ENCODE results near the gene ZBED4. TPM values are rescaled to one million over a fixed set of nuclear protein-coding genes. Genes with fewer than 3 reads are reported as not detected.

ZBED4 gene
- total RNA-seq, 1 donor from 2014 or later = 43.8 TPM

- no peak for TF ChIP-seq CTCF (conservative IDR thresholded peaks at IDR 0.05)
- no peaks in the 10 kb centered on the region for H3K9me3 Mint-ChIP-seq
- peaks cover 25% of the 10 kb centered on the region for H3K4me1 Mint-ChIP-seq
- no peaks in the 10 kb centered on the region for H3K27me3 Mint-ChIP-seq (ENCODE audit: low read depth)
- no peak for DNase-seq (ENCODE audit: low read depth, low spot score)
- no peaks in the 10 kb centered on the region for H3K36me3 Mint-ChIP-seq (ENCODE audit: low read depth)
- H3K27ac Mint-ChIP-seq (ENCODE audit: unreplicated experiment) = peak overlapping the region; percentile 84
- H3K4me3 Mint-ChIP-seq = peak overlapping the region; percentile 54
These were observed 84.3 kb downstream of the ZBED4 start for GRCh38 chr22:49937758-49938564.

- Mint-ChIP-seq H3K27me3 (ENCODE audit: low read depth) (no peaks in the 10 kb centered on the region), H3K4me3 (no peak overlapping the region), H3K36me3 (ENCODE audit: low read depth) (no peaks in the 10 kb centered on the region), H3K27ac (ENCODE audit: unreplicated experiment) (no peak overlapping the region), H3K4me1 (peaks cover 19% of the 10 kb centered on the region), H3K9me3 (no peaks in the 10 kb centered on the region)
- no peak for DNase-seq (ENCODE audit: low read depth, low spot score)
- TF ChIP-seq CTCF (conservative IDR thresholded peaks at IDR 0.05) = no peak
These were observed 85.0 kb downstream of the ZBED4 start for GRCh38 chr22:49938565-49939136.

Other genes starting within 250 kb of the ZBED4 start
- gene BRD1, start 26.0 kb upstream of the ZBED4 start, total RNA-seq = 55.5 and 59.1 TPM in 2 replicates
- gene ALG12, start 64.6 kb downstream of the ZBED4 start, total RNA-seq = 21.2 and 24.7 TPM in 2 replicates
- 39.6 and 43.8 TPM in 2 replicates for gene CRELD2, start 64.8 kb downstream of the ZBED4 start, total RNA-seq
- 29.9 and 31.0 TPM in 2 replicates for gene PIM3, start 106.9 kb downstream of the ZBED4 start, total RNA-seq
- gene IL17REL, start 158.9 kb downstream of the ZBED4 start, total RNA-seq = 0.07 TPM in 1 of 2 replicates, not detected in the other
- gene TTLL8, start 204.5 kb downstream of the ZBED4 start, total RNA-seq = not detected in 2 replicates
- gene MLC1, start 231.6 kb downstream of the ZBED4 start, total RNA-seq = 2.0 and 3.3 TPM in 2 replicates
- not detected in 2 replicates for gene MOV10L1, start 236.2 kb downstream of the ZBED4 start, total RNA-seq

Measured in neural crest cell (in vitro differentiated cells).